Endothelial cell of umbilical vein (primary cell): Measurements from ENCODE around the gene ENTPD6. TPM values are rescaled to one million over a fixed set of nuclear protein-coding genes. Genes with fewer than 3 reads are reported as not detected.
"Not testable (repeated sequence)": the region's sequence is repeated elsewhere in the genome, so short reads cannot be mapped to it uniquely, and the experiment has no call there.

Experiments
- BruUV-seq: library from RNA; stranded (reverse); fragments of 400-500 nt; replicated peaks from 2 replicates; lab custom pipeline; 2021; lab: Mats Ljungman, UMichigan
- CTCF ChIA-PET: fragments of 300-600, 350-600 bp; sonication (Branson Sonifier 250); formaldehyde crosslinking; loops from one replicate; lab custom pipeline; 2021; ENCODE audit warnings: antibody characterized with exemption, inconsistent platforms; lab: Charles Lee
- POLR2A ChIA-PET: fragments of 300-600, 350-600 bp; sonication (Branson Sonifier 250); formaldehyde crosslinking; loops from one replicate; lab custom pipeline; 2021; ENCODE audit warnings: antibody characterized with exemption, inconsistent platforms; lab: Charles Lee
- DNase-seq: peaks from one replicate; pipeline ENCODE4 v3.0.0-alpha.2; 2011; ENCODE audit warnings: low read depth, low spot score
- FAIRE-seq: peaks from 2 replicates; lab custom pipeline; 2011; peaks lifted over from hg19 to GRCh38; lab: Jason Lieb, UNC
- H2AFZ ChIP-seq: 2 replicates; pipeline ENCODE4 v1.6.0; 2012; ENCODE audit warnings: low read depth, low read length, control low read depth, inconsistent platforms
- H3K27ac ChIP-seq: 2 replicates; pipeline ENCODE4 v1.5.1; 2011; ENCODE audit warnings: low read depth, mild to moderate bottlenecking, control low read depth, low read length, moderate library complexity; ENCODE audit not compliant: insufficient read depth
- H3K27me3 ChIP-seq, 2 experiments: 2 replicates each; pipeline versions ENCODE4 v1.6.0 to v1.6.1; 2011; ENCODE audit warnings: low read length in 2 of 2, mixed read lengths in 1 of 2; ENCODE audit not compliant: control insufficient read depth in 2 of 2, insufficient read depth in 2 of 2
- H3K36me3 ChIP-seq, 2 experiments: 2 replicates in 1 of 2; 3 replicates in 1 of 2; pipeline ENCODE4 v1.5.1; 2011; ENCODE audit warnings: low read length in 2 of 2, mild to moderate bottlenecking in 1 of 2, moderate library complexity in 1 of 2; ENCODE audit not compliant: control insufficient read depth in 2 of 2, insufficient read depth in 2 of 2; ENCODE audit errors: extremely low read depth in 1 of 2
- H3K4me1 ChIP-seq: 3 replicates; pipeline ENCODE4 v1.5.1; 2011; ENCODE audit warnings: mild to moderate bottlenecking, low read length; ENCODE audit not compliant: control insufficient read depth, insufficient read depth; ENCODE audit errors: extremely low read depth
- H3K4me2 ChIP-seq: 2 replicates; pipeline ENCODE4 v1.6.1; 2011; ENCODE audit warnings: low read length, control low read depth, mixed read lengths; ENCODE audit not compliant: insufficient read depth
- H3K4me3 ChIP-seq, 3 experiments: fragments of 200-600 bp in 1 of 3; sonication (generic), shearing (Covaris generic) in 1 of 3; replicated peaks in 1 of 3; 2 replicates each; pipeline ENCODE4 v1.5.1; 2011 to 2016; ENCODE audit warnings: control low read depth in 3 of 3, low read length in 3 of 3, mild to moderate bottlenecking in 2 of 3, inconsistent platforms in 1 of 3, low read depth in 1 of 3, moderate library complexity in 1 of 3; ENCODE audit not compliant: insufficient read depth in 1 of 3
- H3K79me2 ChIP-seq: 2 replicates; pipeline ENCODE4 v1.6.0; 2012; ENCODE audit warnings: low read length, inconsistent platforms; ENCODE audit not compliant: control insufficient read depth, insufficient read depth
- H3K9ac ChIP-seq: replicated peaks from 2 replicates; pipeline ENCODE3; 2011; ENCODE audit warnings: low read length, control low read depth; ENCODE audit not compliant: insufficient read depth; ENCODE audit errors: extremely low read depth
- H3K9me1 ChIP-seq: replicated peaks from 3 replicates; pipeline ENCODE4 v1.6.0; 2011; ENCODE audit warnings: mild to moderate bottlenecking, low read length; ENCODE audit not compliant: control insufficient read depth, insufficient read depth; ENCODE audit errors: extremely low read depth
- H3K9me3 ChIP-seq: replicated peaks from 2 replicates; pipeline ENCODE4 v1.5.1; 2012; ENCODE audit warnings: low read length, inconsistent platforms; ENCODE audit not compliant: control insufficient read depth, insufficient read depth
- H4K20me1 ChIP-seq: replicated peaks from 2 replicates; pipeline ENCODE3; 2011; ENCODE audit warnings: mild to moderate bottlenecking, low read length; ENCODE audit not compliant: control insufficient read depth, insufficient read depth; ENCODE audit errors: extremely low read depth
- EZH2 ChIP-seq: IDR thresholded peaks from 2 replicates; pipeline ENCODE4 v1.6.1; 2012; ENCODE audit warnings: borderline replicate concordance, low read depth, mild to moderate bottlenecking, moderate library complexity, low read length, inconsistent platforms; ENCODE audit not compliant: severe bottlenecking
- FOS ChIP-seq: IDR thresholded peaks from 2 replicates; pipeline ENCODE4 v1.6.1; 2011; ENCODE audit warnings: mild to moderate bottlenecking, low read length, moderate library complexity, borderline replicate concordance; ENCODE audit not compliant: insufficient read depth
- GATA2 ChIP-seq: IDR thresholded peaks from 2 replicates; pipeline ENCODE4 v1.7.0; 2011; ENCODE audit warnings: low read depth, mild to moderate bottlenecking, moderate library complexity, mixed read lengths, low read length; ENCODE audit not compliant: insufficient read length, insufficient read depth
- JUN ChIP-seq: IDR thresholded peaks from 2 replicates; pipeline ENCODE4 v1.6.1; 2011; ENCODE audit warnings: borderline replicate concordance, low read depth; ENCODE audit not compliant: insufficient read length, insufficient read depth
- MYC ChIP-seq: IDR thresholded peaks from one replicate; pipeline ENCODE4 v1.6.1; 2011; ENCODE audit warnings: mild to moderate bottlenecking, low read depth, low read length
- POLR2A ChIP-seq: IDR thresholded peaks from 2 replicates; pipeline ENCODE4 v1.6.1; 2012; ENCODE audit warnings: low read depth, mild to moderate bottlenecking, control low read depth, low read length
- POLR2AphosphoS5 ChIP-seq: IDR thresholded peaks from 2 replicates; pipeline ENCODE4 v1.6.1; 2012; ENCODE audit warnings: low read depth, mild to moderate bottlenecking, control low read depth, low read length, moderate library complexity; ENCODE audit not compliant: insufficient read depth
- dilution Hi-C: fragments of 300-500 bp; cut with MboI; formaldehyde crosslinking; loops from one replicate; pipeline ENCODE4 v1.15.0; 2019; ENCODE audit warnings: low sequenced_read_pairs; ENCODE audit not compliant: extremely low pct_ligation_motif_present
- intact Hi-C: fragments of 100-400 bp; cut with micrococcal nuclease; formaldehyde crosslinking; loops from one replicate; pipeline ENCODE4 v1.10.0; 2022
- polyA plus RNA-seq, 4 experiments: library from polyadenylated mRNA; depleted of rRNA in 3 of 4; stranded (reverse) in 3 of 4; unstranded in 1 of 4; fragments of >200 nt; gene quantifications; 2 replicates each; pipeline versions ENCODE4 v1.2.1 to v1.2.3, GENCODE V29; 2011 to 2012; ENCODE audit warnings: missing spikeins in 1 of 4
- total RNA-seq: library from RNA; stranded (reverse); gene quantifications from 2 replicates; pipeline ENCODE4 v1.2.3, GENCODE V29; 2021
- TF ChIP-seq, protein P1 (sequence below), 2 donors: IDR thresholded peaks; 1 replicate in 1 of 2; 2 replicates in 1 of 2; pipeline ENCODE4 v1.5.1; 2011; ENCODE audit warnings: low read length in 2 of 2, mild to moderate bottlenecking in 2 of 2, moderate library complexity in 2 of 2, control low read depth in 1 of 2, inconsistent platforms in 1 of 2, low read depth in 1 of 2; ENCODE audit not compliant: insufficient read depth in 1 of 2; ENCODE audit errors: extremely low read depth in 1 of 2
- TF ChIP-seq, protein P2 (sequence below): IDR thresholded peaks from 2 replicates; pipeline ENCODE4 v1.6.1; 2011; ENCODE audit not compliant: insufficient read depth, insufficient read length

ENTPD6 gene
- total and polyA plus RNA-seq, 2 donors (not counting 3 experiments of a cell fraction or from before 2014, with no cell fraction given), result 51.2 to 86.3 TPM

DNA sequence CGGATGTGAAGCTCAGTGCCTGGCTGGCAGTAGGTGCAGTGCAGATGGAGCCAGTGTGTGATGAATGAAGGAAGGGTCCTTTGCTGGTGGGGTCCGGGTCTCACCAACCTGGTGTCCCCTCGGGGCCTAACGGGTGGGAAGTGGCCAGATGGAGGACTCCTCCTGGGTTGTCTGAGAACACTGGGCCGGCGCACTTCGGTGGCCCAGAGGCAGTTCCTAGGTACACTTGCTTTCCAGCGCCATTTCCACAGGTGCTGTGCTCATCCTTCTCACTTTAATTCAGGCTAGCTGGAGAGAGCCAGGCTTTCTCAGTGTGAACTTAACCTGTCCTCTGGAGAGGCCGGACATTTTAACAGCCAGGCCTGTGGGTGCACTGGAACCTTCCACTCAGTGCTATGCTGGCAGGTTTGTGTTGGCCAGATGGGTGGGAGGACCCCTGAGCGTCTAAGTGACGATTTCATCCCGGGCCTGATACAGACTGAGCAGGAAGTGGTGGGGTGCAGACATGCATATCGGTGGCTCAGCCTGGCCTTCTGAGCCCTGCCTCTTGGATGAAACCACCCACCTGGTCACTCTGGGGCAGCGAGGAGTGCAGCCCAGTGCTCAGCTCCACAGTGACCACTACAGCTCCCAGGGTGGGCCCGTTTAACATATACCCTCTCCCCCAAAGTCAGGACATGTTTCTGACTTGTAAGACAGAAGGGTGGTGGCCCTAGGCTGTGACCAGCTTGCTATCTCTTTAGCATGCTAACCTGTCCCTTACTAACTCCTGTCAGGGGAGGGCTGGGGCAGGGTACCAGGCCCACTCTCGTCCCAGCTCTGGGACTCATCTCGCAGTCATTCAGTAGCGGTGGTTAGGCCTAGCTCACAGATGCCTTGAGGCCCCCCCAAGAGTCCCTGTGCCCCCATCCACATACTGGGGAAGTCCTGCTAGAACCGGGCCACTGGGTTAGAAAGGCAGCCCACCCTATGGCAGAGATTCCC lies 44.2 kb downstream of the ENTPD6 start:
- POLR2A ChIA-PET, result no interaction called here
- Histone ChIP-seq H3K9me3 (no peaks in the 10 kb centered on the region), H3K9ac (no peak overlapping the region), H3K4me2 (no peak overlapping the region), H3K79me2 (no peaks in the 10 kb centered on the region), H3K9me1 (no peaks in the 10 kb centered on the region), H4K20me1 (no peaks in the 10 kb centered on the region), H2AFZ (no peak overlapping the region), H3K4me1 (peaks cover 12% of the 10 kb centered on the region), H3K4me3 (no peak overlapping the region), H3K27me3 (no peaks in the 10 kb centered on the region), H3K27ac (no peak overlapping the region), H3K36me3 (no peaks in the 10 kb centered on the region)
- intact Hi-C loops (no loop called here), dilution Hi-C loops (no loop called here)
- FAIRE-seq, result no peak
- no peak for DNase-seq
- TF ChIP-seq, protein P1, sequence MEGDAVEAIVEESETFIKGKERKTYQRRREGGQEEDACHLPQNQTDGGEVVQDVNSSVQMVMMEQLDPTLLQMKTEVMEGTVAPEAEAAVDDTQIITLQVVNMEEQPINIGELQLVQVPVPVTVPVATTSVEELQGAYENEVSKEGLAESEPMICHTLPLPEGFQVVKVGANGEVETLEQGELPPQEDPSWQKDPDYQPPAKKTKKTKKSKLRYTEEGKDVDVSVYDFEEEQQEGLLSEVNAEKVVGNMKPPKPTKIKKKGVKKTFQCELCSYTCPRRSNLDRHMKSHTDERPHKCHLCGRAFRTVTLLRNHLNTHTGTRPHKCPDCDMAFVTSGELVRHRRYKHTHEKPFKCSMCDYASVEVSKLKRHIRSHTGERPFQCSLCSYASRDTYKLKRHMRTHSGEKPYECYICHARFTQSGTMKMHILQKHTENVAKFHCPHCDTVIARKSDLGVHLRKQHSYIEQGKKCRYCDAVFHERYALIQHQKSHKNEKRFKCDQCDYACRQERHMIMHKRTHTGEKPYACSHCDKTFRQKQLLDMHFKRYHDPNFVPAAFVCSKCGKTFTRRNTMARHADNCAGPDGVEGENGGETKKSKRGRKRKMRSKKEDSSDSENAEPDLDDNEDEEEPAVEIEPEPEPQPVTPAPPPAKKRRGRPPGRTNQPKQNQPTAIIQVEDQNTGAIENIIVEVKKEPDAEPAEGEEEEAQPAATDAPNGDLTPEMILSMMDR (IDR thresholded peaks at IDR 0.05; ENCODE audit: extremely low read depth in 1 of 2, insufficient read depth in 1 of 2, low read depth in 1 of 2, low read length in 2 of 2), result no peak
- TF ChIP-seq GATA2 (no peak), JUN (no peak), POLR2AphosphoS5 (no peak), EZH2 (no peak), POLR2A (no peak), MYC (no peak), FOS (no peak)
- TF ChIP-seq, protein P2, sequence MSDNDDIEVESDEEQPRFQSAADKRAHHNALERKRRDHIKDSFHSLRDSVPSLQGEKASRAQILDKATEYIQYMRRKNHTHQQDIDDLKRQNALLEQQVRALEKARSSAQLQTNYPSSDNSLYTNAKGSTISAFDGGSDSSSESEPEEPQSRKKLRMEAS, result no peak
- no TSS peak for BruUV-seq
- CTCF ChIA-PET, result no interaction called here

DNA sequence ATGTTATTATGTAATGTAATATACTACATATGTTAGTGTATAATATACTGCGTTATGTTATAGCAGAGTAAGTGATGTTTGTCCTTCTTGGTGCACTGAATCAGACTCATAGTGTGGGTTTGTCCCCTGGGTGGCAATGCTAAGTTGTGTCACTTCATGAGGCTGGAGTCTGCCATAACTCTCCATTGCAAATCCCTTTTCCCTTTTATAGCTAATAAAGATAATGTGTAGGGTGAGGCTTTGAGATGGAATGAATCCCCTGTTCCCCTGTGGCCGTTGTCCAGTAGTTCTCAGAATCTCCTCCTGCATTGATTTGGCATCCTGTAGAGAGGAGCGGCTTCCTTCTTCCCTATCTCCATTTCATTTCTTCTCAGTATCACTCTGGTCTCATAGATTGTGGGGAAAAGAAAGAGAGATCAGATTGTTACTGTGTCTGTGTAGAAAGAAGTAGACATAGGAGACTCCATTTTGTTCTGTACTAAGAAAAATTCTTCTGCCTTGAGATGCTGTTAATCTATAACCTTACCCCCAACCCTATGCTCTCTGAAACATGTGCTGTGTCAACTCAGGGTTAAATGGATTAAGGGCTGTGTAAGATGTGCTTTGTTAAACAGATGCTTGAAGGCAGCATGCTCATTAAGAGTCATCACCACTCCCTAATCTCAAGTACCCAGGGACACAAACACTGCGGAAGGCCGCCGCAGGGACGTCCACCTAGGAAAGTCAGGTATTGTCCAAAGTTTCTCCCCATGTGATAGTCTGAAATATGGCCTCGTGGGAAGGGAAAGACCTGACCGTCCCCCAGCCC lies 45.5 kb downstream of the ENTPD6 start:
- H3K79me2 ChIP-seq, FAIRE-seq, BruUV-seq, H2AFZ ChIP-seq, H3K9me1 ChIP-seq, H3K4me2 ChIP-seq, DNase-seq, dilution Hi-C loops, H4K20me1 ChIP-seq, H3K27ac ChIP-seq, H3K9ac ChIP-seq, H3K36me3 ChIP-seq, intact Hi-C loops, CTCF ChIA-PET, H3K4me3 ChIP-seq, H3K27me3 ChIP-seq, POLR2A ChIA-PET, H3K9me3 ChIP-seq: not testable (repeated sequence)
- H3K4me1 ChIP-seq, result peaks cover 12% of the 10 kb centered on the region
